Urothelium cell line (cell line): ENCODE measurements around the gene NACA2.
A peak's percentile ranks its signal among the peaks of the same experiment; 100 is the strongest.
"Not testable (repeated sequence)": the region's sequence is repeated elsewhere in the genome, so short reads cannot be mapped to it uniquely, and the experiment has no call there.

Experiments used
- DNase-seq: peaks from one replicate; pipeline ENCODE4 v3.0.0; 2011; ENCODE audit warnings: low spot score, mixed read lengths
- FAIRE-seq: peaks from 2 replicates; lab custom pipeline; 2011; peaks lifted over from hg19 to GRCh38; lab: Jason Lieb, UNC

The NACA2 gene

GRCh38 chr17:61591018-61591417, at the start of gene NACA2:
Gene NACA2, minus strand, starts transcription at chr17:61591219. Its CDS starts 39 bp downstream, at chr17:61591180.
- DNase-seq (no peak), FAIRE-seq (peak; percentile 37)

DNA sequence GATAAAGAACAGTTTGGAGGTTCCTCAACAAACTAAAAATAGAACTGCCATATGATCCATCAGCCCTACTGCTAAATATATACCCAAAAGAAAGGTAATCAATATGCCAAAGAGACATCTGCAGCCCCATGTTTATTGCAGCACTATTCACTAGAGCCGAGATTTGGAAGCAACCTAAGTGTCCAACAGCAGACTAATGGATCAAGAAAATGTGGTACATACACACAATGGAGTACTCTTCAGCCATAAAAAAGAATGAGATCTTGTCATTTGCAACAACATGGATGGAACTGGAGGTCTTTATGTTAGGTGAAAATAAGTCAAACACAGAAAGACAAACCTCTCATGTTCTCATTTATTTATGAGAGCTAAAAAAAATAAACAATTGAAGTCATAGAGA, 48.8 kb upstream of the NACA2 start:
- no peak for DNase-seq
- no peak for FAIRE-seq

DNA sequence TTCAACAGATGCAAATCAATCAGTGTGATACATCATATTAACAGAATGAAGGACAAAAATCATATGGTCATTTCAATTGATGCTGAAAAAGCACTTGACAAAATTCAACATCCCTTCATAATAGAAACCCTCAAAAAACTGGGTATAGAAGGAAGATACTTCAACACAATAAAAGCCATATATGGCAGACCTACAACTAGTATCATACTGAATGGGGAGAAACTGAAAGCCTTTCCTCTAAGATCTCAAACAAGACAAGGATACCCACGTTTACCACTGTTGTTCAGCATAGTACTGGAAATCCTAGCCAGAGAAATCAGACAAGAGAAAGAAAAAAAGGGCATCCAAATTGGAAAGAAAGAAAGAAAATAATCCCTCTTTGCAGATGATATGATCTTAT, 47.1 kb upstream of the NACA2 start:
- peak; percentile 40 for FAIRE-seq
- DNase-seq: no peak

DNA sequence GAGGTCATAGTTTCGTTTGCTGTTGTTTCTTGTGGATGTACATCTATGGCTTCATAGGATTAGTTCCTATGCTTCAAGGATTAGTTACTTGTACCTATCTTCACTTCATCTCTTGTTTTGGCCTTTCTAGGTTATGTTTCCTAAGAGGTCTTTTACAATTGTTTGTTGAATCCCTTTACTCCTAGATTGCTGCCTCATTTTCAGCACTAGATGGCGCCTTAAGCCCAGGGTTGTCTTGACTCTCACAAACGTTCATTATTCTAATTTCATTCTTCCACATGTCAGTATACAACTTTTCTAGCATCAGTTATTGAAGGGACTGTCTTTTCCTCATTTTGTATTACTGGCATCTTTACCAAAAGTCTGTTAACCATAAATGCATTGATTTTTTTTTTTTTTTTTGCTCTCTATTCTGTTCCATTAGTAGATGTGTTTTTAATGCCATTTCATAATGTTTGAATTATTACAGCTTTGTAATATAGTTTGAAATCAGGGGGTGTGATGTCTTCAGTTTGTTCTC, 45.0 kb upstream of the NACA2 start:
- peak; percentile 45 for DNase-seq

GRCh38 chr17:61634942-61635538, 44.0 kb upstream of the NACA2 start:
- DNase-seq: no peak

More for the DNA sequence above, 45.0 kb upstream of the NACA2 start:
- peak; percentile 81 for FAIRE-seq

DNA sequence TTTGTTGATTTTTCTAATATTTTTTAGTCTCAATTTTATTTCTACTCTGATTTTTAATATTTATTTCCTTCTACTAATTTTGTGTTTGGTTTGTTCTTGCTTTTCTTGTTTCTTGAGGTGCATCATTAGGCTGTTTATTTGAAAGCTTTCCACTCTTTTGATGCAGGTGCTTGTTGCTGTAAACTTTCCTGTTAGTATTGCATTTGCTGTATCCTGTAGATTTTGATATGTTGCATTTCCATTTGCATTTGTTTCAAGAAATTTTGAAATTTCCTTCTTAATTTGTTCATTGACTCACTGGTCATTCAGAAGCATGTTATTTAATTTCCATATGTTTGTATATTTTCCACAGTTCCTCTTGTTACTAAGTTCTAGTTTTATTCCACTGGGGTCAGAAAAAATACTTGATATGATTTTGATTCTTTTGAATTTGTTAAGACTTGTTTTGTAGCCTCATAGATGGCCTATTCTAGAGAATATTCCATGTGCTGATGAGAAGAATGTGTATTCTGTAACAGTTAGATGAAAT, 43.1 kb upstream of the NACA2 start:
- FAIRE-seq (no peak), DNase-seq (no peak)

More at GRCh38 chr17:61634942-61635538, 44.0 kb upstream of the NACA2 start:
- FAIRE-seq: no peak

GRCh38 chr17:61632826-61633225, 41.8 kb upstream of the NACA2 start:
- FAIRE-seq (no peak), DNase-seq (no peak)

- FAIRE-seq (no peak), DNase-seq (no peak)
Measured at GRCh38 chr17:61631800-61632199, 40.8 kb upstream of the NACA2 start.

- not testable (repeated sequence) for DNase-seq
Measured at GRCh38 chr17:61628158-61628557, 37.1 kb upstream of the NACA2 start.

GRCh38 chr17:61627658-61628057, 36.6 kb upstream of the NACA2 start:
- FAIRE-seq (peak; percentile 40), DNase-seq (no peak)

More at GRCh38 chr17:61628158-61628557, 37.1 kb upstream of the NACA2 start:
- FAIRE-seq: not testable (repeated sequence)

- FAIRE-seq (no peak), DNase-seq (no peak)
Measured at GRCh38 chr17:61627125-61627524, 36.1 kb upstream of the NACA2 start.

- FAIRE-seq: no peak
- no peak for DNase-seq
Measured at GRCh38 chr17:61625564-61625963, 34.5 kb upstream of the NACA2 start.

- DNase-seq (no peak), FAIRE-seq (no peak)
Measured at GRCh38 chr17:61624951-61625350, 33.9 kb upstream of the NACA2 start.

DNA sequence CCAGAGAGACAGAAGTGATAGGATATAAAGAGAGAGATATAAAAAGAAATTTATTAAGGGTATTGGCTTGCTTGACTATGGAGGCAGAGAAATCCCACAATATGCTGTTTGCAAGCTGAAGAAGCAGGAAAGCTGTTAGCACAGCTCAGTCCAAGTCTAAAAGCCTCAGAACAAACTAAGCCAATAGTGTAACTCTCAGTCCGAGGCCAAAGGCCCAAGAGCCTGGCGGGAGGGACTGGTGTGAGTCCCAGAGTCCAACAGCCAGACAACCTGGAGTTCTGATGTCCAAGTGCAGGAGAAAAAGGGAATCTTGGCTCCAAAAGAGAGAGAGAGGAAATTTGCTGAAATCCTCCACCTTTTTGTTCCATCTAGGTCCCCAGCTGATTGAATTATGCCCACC, 30.3 kb upstream of the NACA2 start:
- DNase-seq (no peak), FAIRE-seq (no peak)

- DNase-seq (no peak), FAIRE-seq (peak; percentile 44)
Measured at GRCh38 chr17:61619953-61620352, 28.9 kb upstream of the NACA2 start.

GRCh38 chr17:61619493-61619892, 28.5 kb upstream of the NACA2 start:
- FAIRE-seq: no peak

GRCh38 chr17:61618950-61619349, 27.9 kb upstream of the NACA2 start:
- no peak for FAIRE-seq
- no peak for DNase-seq

More at GRCh38 chr17:61619493-61619892, 28.5 kb upstream of the NACA2 start:
- no peak for DNase-seq

GRCh38 chr17:61617330-61617729, 26.3 kb upstream of the NACA2 start:
- no peak for FAIRE-seq
- no peak for DNase-seq

GRCh38 chr17:61616783-61617182, 25.8 kb upstream of the NACA2 start:
- no peak for DNase-seq
- no peak for FAIRE-seq

DNA sequence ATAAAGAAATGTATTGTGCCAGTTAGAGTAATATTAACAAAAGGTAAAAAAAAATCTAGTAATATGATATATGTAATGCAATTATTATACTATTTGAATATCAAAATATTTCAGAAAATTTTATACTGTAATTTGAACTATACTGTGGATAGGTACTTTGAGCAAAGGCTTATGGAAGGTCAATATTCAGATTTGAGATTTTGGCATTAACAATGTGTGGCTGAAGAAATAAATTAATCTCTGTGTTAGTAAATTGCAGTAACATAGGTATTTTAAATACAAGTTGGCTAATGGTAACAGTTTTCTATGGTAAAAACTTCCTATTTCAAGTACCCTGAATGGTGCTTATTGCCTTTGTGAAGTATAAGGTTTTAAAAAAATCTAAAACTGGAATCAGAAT, 23.2 kb upstream of the NACA2 start:
- FAIRE-seq: no peak
- DNase-seq: no peak

- no peak for FAIRE-seq
- DNase-seq: no peak
Measured at GRCh38 chr17:61611323-61611722, 20.3 kb upstream of the NACA2 start.

- FAIRE-seq: peak; percentile 32
- DNase-seq: no peak
Measured at GRCh38 chr17:61605692-61606091, 14.7 kb upstream of the NACA2 start.

DNA sequence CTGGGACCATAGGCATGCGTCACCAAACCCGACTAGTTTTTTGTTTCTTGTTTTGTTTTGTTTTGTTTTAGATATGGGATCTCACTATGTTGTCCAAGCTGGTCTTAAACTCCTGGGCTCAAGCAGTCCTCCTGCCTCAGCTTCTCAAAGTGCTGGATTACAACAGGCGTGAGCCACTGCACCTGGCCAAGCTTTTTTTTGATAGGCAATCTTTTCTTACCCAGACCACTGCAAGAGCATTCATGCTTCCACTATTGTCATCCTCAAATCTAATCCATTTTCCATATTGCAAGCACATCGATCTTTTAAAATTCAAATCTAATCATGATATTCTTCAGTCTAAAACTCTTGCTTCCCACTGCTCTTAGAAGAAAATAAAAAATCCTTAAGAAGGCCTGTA, 10.3 kb upstream of the NACA2 start:
- no peak for DNase-seq
- FAIRE-seq: no peak
